Neutrophil (primary cell): Measurements from ENCODE around the gene ZBTB16.

ENCODE experiments used
- H3K27ac ChIP-seq: fragments of 200-600 bp; sonication (generic); 2 replicates; pipeline ENCODE4 v1.5.1; 2016; ENCODE audit warnings: mild to moderate bottlenecking, moderate library complexity
- H3K27me3 ChIP-seq: fragments of 200-600 bp; sonication (generic); 2 replicates; pipeline ENCODE4 v1.6.0; 2016; ENCODE audit warnings: mild to moderate bottlenecking
- H3K36me3 ChIP-seq: fragments of 200-600 bp; sonication (generic); 2 replicates; pipeline ENCODE4 v1.5.1; 2017
- H3K4me1 ChIP-seq, 2 experiments: fragments of 200-600 bp in 1 of 2; sonication (generic) in 1 of 2; 1 replicate in 1 of 2; 2 replicates in 1 of 2; pipeline versions ENCODE4 v1.5.1 to v1.6.1; 2013 to 2016; ENCODE audit warnings: low read depth in 1 of 2, low read length in 1 of 2, mild to moderate bottlenecking in 1 of 2, moderate library complexity in 1 of 2; ENCODE audit not compliant: control insufficient read depth in 1 of 2, insufficient read depth in 1 of 2
- H3K4me3 ChIP-seq, 2 experiments: fragments of 200-600 bp in 1 of 2; sonication (generic) in 1 of 2; 1 replicate in 1 of 2; 2 replicates in 1 of 2; pipeline ENCODE4 v1.5.1; 2013 to 2016; ENCODE audit warnings: low read depth in 1 of 2, low read length in 1 of 2, mild to moderate bottlenecking in 1 of 2, moderate library complexity in 1 of 2
- H3K9me3 ChIP-seq: fragments of 200-600 bp; sonication (generic); 2 replicates; pipeline ENCODE4 v1.5.1; 2016
- TF ChIP-seq, protein P1 (sequence below): fragments of 200-600 bp; sonication (generic); IDR thresholded peaks from 2 replicates; pipeline ENCODE4 v1.5.1; 2016; ENCODE audit warnings: antibody characterized with exemption

Gene ZBTB16

DNA sequence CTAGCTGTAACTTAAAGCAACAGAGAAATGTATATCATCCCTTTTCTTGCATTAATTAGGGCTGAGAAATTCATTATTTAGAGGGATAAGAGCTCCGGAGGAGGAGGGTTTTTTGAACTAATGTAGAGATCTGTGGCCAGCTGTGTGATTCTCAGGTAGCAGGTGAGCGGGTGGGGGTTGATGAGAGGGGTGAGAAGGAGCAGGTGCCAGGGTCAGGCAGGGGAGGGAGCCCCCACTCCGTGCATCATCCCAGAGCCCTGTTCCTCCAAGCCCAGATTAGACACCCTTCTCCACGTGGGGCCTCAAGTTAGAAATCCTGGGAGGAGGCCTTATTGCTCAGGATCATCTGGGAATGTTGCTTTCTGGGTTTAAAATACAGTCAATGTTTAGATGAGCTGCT, 24.9 kb downstream of the ZBTB16 start:
- peaks cover 62 to 66% of the 10 kb centered on the region in 2 experiments for H3K4me1 ChIP-seq
- TF ChIP-seq, protein P1, sequence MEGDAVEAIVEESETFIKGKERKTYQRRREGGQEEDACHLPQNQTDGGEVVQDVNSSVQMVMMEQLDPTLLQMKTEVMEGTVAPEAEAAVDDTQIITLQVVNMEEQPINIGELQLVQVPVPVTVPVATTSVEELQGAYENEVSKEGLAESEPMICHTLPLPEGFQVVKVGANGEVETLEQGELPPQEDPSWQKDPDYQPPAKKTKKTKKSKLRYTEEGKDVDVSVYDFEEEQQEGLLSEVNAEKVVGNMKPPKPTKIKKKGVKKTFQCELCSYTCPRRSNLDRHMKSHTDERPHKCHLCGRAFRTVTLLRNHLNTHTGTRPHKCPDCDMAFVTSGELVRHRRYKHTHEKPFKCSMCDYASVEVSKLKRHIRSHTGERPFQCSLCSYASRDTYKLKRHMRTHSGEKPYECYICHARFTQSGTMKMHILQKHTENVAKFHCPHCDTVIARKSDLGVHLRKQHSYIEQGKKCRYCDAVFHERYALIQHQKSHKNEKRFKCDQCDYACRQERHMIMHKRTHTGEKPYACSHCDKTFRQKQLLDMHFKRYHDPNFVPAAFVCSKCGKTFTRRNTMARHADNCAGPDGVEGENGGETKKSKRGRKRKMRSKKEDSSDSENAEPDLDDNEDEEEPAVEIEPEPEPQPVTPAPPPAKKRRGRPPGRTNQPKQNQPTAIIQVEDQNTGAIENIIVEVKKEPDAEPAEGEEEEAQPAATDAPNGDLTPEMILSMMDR: no peak
- H3K27me3 ChIP-seq: no peaks in the 10 kb centered on the region
- H3K36me3 ChIP-seq: no peaks in the 10 kb centered on the region
- H3K9me3 ChIP-seq: no peaks in the 10 kb centered on the region
- H3K27ac ChIP-seq: no peak overlapping the region
- H3K4me3 ChIP-seq: no peak overlapping the region

DNA sequence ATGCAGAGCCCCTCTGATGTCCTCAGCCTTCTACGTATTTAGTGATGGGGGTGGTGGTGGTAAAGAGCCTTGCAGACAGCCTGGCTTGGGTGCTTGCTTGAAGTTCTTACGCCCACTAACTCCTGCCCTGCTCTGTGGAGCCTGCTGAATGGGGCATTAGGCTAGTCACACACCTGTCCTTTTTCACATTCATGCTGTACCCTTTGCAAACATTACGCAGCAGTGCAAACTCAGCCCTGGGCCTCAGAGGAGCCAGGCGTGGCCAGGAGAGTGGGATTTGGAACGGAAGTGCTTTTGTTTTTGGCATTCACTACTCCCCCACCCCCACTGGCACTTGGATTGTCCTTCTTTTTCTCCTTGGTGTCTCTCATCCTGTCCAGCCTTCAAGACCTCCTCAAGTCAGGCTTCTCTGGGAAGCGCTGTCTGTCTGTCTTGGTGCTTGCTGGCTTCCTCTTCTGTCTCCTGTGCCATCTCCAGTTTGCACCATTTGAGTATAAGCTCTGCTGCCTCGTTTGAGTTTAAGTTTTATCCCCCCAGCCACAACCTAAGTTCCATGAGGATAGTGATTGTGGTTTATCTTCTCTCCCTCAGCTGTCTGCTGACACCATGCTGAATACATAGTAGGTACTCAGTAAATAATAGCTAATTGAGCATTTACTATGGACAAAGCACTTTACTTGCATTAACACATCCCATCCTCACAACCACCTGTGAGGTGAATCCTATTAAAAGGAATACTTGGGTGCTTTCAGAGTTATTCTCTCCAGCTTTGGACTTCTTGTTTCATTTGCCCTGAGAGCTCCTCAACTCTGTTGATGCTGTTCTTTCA, 26.7 kb downstream of the ZBTB16 start:
- TF ChIP-seq, protein P1: no peak
- Histone ChIP-seq H3K4me3 (no peak overlapping the region), H3K4me1 (peaks cover 49 to 55% of the 10 kb centered on the region in 2 experiments), H3K36me3 (no peaks in the 10 kb centered on the region), H3K27me3 (no peaks in the 10 kb centered on the region), H3K9me3 (no peaks in the 10 kb centered on the region), H3K27ac (no peak overlapping the region)

DNA sequence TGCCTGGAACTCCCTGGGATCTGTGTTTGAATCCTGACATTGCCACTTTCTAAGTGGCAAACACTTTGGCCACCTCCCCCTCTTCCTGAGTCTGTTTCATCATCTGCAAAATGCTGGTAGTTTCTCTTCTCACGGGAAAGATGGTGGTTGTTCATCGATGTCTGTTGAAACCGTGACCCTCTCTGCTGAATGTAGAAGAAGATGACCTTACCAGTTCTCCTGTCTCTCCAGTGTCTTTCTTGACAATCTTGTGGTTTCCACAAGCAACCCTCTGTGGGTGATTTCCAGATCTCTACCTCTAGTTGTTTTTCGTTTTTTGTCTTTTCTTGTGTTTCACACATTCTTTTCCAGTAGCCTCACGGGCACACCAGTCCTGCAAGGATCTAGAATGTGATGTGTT, 27.5 kb downstream of the ZBTB16 start:
- Histone ChIP-seq H3K4me3 (no peak overlapping the region), H3K9me3 (no peaks in the 10 kb centered on the region)
- TF ChIP-seq, protein P1: no peak

DNA sequence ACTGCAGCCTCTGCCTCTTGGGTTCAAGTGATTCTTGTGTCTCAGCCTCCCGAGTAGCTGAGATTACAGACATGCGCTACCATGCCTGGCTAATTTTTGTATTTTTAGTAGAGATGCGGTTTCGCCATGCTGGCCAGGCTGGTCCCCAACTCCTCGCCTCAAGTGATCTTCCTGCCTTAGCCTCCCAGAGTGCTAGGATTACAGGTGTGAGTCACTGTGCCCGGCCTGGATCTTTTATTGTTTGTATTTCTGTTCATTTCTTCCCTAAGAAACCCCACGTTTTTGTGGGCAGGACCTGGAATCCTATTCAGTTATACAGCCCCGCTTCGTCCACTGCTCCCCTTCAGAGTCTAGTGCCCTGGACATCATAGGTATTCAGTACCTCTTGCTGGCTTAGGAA, 28.7 kb downstream of the ZBTB16 start:
- Histone ChIP-seq H3K9me3 (no peaks in the 10 kb centered on the region), H3K4me1 (peaks cover 47 to 55% of the 10 kb centered on the region in 2 experiments), H3K36me3 (no peaks in the 10 kb centered on the region), H3K27me3 (no peaks in the 10 kb centered on the region), H3K27ac (no peak overlapping the region), H3K4me3 (no peak overlapping the region)
- TF ChIP-seq, protein P1: no peak

More for the DNA sequence above, 27.5 kb downstream of the ZBTB16 start:
- Histone ChIP-seq H3K27ac (no peak overlapping the region), H3K27me3 (no peaks in the 10 kb centered on the region), H3K36me3 (no peaks in the 10 kb centered on the region), H3K4me1 (peaks cover 53 to 60% of the 10 kb centered on the region in 2 experiments)

DNA sequence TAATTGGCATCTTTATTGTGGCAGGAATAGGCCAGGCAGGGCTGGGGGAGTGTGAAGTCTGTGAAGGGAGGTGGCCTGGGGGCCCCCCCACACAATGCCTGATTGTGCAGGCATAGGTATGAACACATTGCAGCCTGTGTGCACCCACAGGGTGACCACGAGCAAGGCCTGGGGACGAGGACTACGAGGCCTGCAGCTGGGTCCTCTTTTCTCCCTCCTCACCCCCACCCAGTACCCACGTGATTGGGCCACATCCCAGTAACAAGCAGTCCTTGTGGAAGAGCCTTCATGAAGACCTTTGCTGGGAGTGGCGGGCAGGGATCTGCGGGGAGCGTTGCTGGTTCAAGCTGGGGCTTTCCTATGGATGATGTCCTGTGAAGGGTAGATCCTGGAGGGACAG, 29.3 kb downstream of the ZBTB16 start:
- Histone ChIP-seq H3K4me3 (no peak overlapping the region), H3K27ac (no peak overlapping the region), H3K4me1 (peaks cover 40 to 49% of the 10 kb centered on the region in 2 experiments), H3K36me3 (no peaks in the 10 kb centered on the region), H3K9me3 (no peaks in the 10 kb centered on the region), H3K27me3 (no peaks in the 10 kb centered on the region)
- TF ChIP-seq, protein P1: no peak
